GM12892 (cell line): Measurements from ENCODE around the gene NECAB2.

Experiments
- POLR2A ChIP-seq: IDR thresholded peaks from 2 replicates; pipeline ENCODE4 v1.6.1; 2011; ENCODE audit warnings: low read depth, low read length, control low read depth
- POLR2AphosphoS5 ChIP-seq: IDR thresholded peaks from 2 replicates; pipeline ENCODE4 v1.6.1; 2011; ENCODE audit warnings: low read depth, low read length, control low read depth
- TAF1 ChIP-seq: IDR thresholded peaks from 2 replicates; pipeline ENCODE4 v1.6.1; 2011; ENCODE audit warnings: low read depth, mild to moderate bottlenecking, control low read depth, low read length, borderline replicate concordance

DNA sequence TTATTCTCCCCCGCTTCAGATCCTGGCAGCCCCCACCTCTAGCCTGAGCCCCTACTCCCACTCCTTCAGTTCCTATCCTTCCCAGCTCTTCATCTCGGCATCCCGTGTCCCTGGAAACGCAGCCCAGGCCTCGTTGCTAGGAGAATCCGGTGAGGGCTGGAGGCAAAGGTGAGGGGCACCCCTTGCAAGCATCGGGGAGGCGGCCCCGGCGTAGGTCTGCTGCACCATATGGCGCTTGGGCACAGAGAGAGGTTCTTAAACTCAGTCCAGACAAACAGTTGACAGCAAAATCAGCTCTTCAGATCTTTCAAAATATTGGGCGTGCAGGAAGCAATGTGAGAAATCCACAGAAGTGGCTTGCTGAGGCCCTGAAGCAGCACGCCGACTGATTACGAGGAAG, 59.6 kb downstream of the NECAB2 start:
- no peak for TF ChIP-seq POLR2A
- TF ChIP-seq POLR2AphosphoS5, result no peak
- TF ChIP-seq TAF1, result no peak
